ENCODE measurements around the gene PRAMEF1.
"Not testable (repeated sequence)": the region's sequence is repeated elsewhere in the genome, so short reads cannot be mapped to it uniquely, and the experiment has no call there.

Gene PRAMEF1

GRCh38 chr1:12775443-12775842 is 15.8 kb upstream of the PRAMEF1 start:
- DNase-seq (ENCODE audit: low read depth in 2 of 2), result no peak

- no peak for DNase-seq (ENCODE audit: low read depth in 2 of 2)
These were observed 14.2 kb upstream of the PRAMEF1 start for GRCh38 chr1:12776801-12777557.

GRCh38 chr1:12778061-12778460 is 13.1 kb upstream of the PRAMEF1 start:
- no peak for DNase-seq (ENCODE audit: low read depth in 2 of 2)

GRCh38 chr1:12778907-12779306 is 12.3 kb upstream of the PRAMEF1 start:
- DNase-seq (ENCODE audit: low read depth in 2 of 2), result no peak

GRCh38 chr1:12781488-12781887 is 9.7 kb upstream of the PRAMEF1 start:
- DNase-seq (ENCODE audit: low read depth in 2 of 2), result not testable (repeated sequence)

- not testable (repeated sequence) for DNase-seq (ENCODE audit: low read depth in 2 of 2)
These were observed 7.4 kb upstream of the PRAMEF1 start for GRCh38 chr1:12783783-12784182.

GRCh38 chr1:12784729-12785128 is 6.5 kb upstream of the PRAMEF1 start:
- DNase-seq (ENCODE audit: low read depth in 2 of 2), result not testable (repeated sequence)

- no peak for DNase-seq (ENCODE audit: low read depth in 2 of 2)
These were observed 7.7 kb downstream of the PRAMEF1 start for GRCh38 chr1:12798911-12799310.

GRCh38 chr1:12799730-12800129 is 8.5 kb downstream of the PRAMEF1 start:
- no peak for DNase-seq (ENCODE audit: low read depth in 2 of 2)

GRCh38 chr1:12809933-12810332 is 18.7 kb downstream of the PRAMEF1 start:
- DNase-seq (ENCODE audit: low read depth in 2 of 2), result no peak

- DNase-seq (ENCODE audit: low read depth in 2 of 2), result no peak
These were observed 19.7 kb downstream of the PRAMEF1 start for GRCh38 chr1:12810691-12811408.

GRCh38 chr1:12811409-12811784 is 20.2 kb downstream of the PRAMEF1 start:
- no peak for DNase-seq (ENCODE audit: low read depth in 2 of 2)

GRCh38 chr1:12819061-12819460 is 27.9 kb downstream of the PRAMEF1 start:
- not testable (repeated sequence) for DNase-seq (ENCODE audit: low read depth in 2 of 2)

GRCh38 chr1:12831310-12831709 is 40.1 kb downstream of the PRAMEF1 start, which contains the start of gene PRAMEF11:
TSS of gene PRAMEF11 (minus strand) at chr1:12831410. CDS start at chr1:12828789, 2,621 bp downstream.
- DNase-seq (ENCODE audit: low read depth in 2 of 2), result not testable (repeated sequence)

- not testable (repeated sequence) for DNase-seq (ENCODE audit: low read depth in 2 of 2)
These were observed 42.1 kb downstream of the PRAMEF1 start for GRCh38 chr1:12833251-12833650.
